Activated T-cell treated with anti-CD3 and anti-CD28 coated beads, Interleukin-2, amount 50 U/mL, for 4 hours (primary cell): Measurements from ENCODE around the gene ROR1. TPM values are rescaled to one million over a fixed set of nuclear protein-coding genes. Genes with fewer than 3 reads are reported as not detected.

Experiments used
- ATAC-seq, 2 donors: fragments of 200-7000 bp; cut with Tn5 transposase; one replicate each; pipeline ENCODE4 v1.10.0; 2021
- DNase-seq: peaks from one replicate; pipeline ENCODE4 v3.0.0-alpha.2; 2020
- H3K27me3 Mint-ChIP-seq: one replicate; pipeline ENCODE4 v1.8.0; 2021; ENCODE audit warnings: low read depth, mixed read lengths
- H3K36me3 Mint-ChIP-seq: one replicate; pipeline ENCODE4 v1.8.0; 2022; ENCODE audit warnings: mixed read lengths; ENCODE audit not compliant: insufficient read depth
- H3K4me1 Mint-ChIP-seq: one replicate; pipeline ENCODE4 v1.8.0; 2021; ENCODE audit warnings: low read depth, mixed read lengths
- H3K4me3 Mint-ChIP-seq: one replicate; pipeline ENCODE4 v1.8.0; 2021; ENCODE audit warnings: mild to moderate bottlenecking, moderate library complexity, mixed read lengths
- H3K9me3 Mint-ChIP-seq: one replicate; pipeline ENCODE4 v1.8.0; 2021; ENCODE audit warnings: mixed read lengths
- total RNA-seq, 3 donors: library from RNA; stranded (reverse); gene quantifications; one replicate each; pipeline ENCODE4 v1.2.1, GENCODE V29; 2021

The ROR1 gene
- total RNA-seq, 3 donors from 2014 or later = 0.08 to 0.38 (median 0.18) TPM

GRCh38 chr1:64004451-64005025 lies 230.7 kb downstream of the ROR1 start:
- Mint-ChIP-seq H3K4me3 (no peak overlapping the region), H3K36me3 (no peaks in the 10 kb centered on the region), H3K27me3 (peaks cover 3% of the 10 kb centered on the region), H3K4me1 (peaks cover 4% of the 10 kb centered on the region), H3K9me3 (no peaks in the 10 kb centered on the region)
- ATAC-seq (no peak), DNase-seq (no peak)

GRCh38 chr1:64005801-64006200 lies 232.0 kb downstream of the ROR1 start:
- no peaks in the 10 kb centered on the region for H3K9me3 Mint-ChIP-seq
- H3K4me3 Mint-ChIP-seq = no peak overlapping the region
- no peaks in the 10 kb centered on the region for H3K36me3 Mint-ChIP-seq
- H3K27me3 Mint-ChIP-seq = peaks cover 3% of the 10 kb centered on the region
- H3K4me1 Mint-ChIP-seq = peaks cover 4% of the 10 kb centered on the region
- DNase-seq (no peak), ATAC-seq (no peak)

GRCh38 chr1:64006276-64007051 lies 232.6 kb downstream of the ROR1 start:
- peaks cover 4% of the 10 kb centered on the region for H3K4me1 Mint-ChIP-seq
- H3K4me3 Mint-ChIP-seq = no peak overlapping the region
- peaks cover 3% of the 10 kb centered on the region for H3K27me3 Mint-ChIP-seq
- ATAC-seq (peak; percentile 58 to 73), DNase-seq (no peak)
- no peaks in the 10 kb centered on the region for H3K9me3 Mint-ChIP-seq
- no peaks in the 10 kb centered on the region for H3K36me3 Mint-ChIP-seq

- no peaks in the 10 kb centered on the region for H3K36me3 Mint-ChIP-seq
- no peak overlapping the region for H3K4me3 Mint-ChIP-seq
- no peaks in the 10 kb centered on the region for H3K9me3 Mint-ChIP-seq
- H3K27me3 Mint-ChIP-seq = no peaks in the 10 kb centered on the region
- H3K4me1 Mint-ChIP-seq = peaks cover 4% of the 10 kb centered on the region
- DNase-seq (no peak), ATAC-seq (no peak)
Measured at GRCh38 chr1:64010316-64010715, 236.5 kb downstream of the ROR1 start.

GRCh38 chr1:64013395-64013794 lies 239.6 kb downstream of the ROR1 start:
- peaks cover 3% of the 10 kb centered on the region for H3K4me1 Mint-ChIP-seq
- no peaks in the 10 kb centered on the region for H3K36me3 Mint-ChIP-seq
- H3K9me3 Mint-ChIP-seq = no peaks in the 10 kb centered on the region
- H3K27me3 Mint-ChIP-seq = no peaks in the 10 kb centered on the region
- DNase-seq = no peak
- H3K4me3 Mint-ChIP-seq = no peak overlapping the region
- no peak for ATAC-seq

GRCh38 chr1:64019818-64020217 lies 246.0 kb downstream of the ROR1 start:
- Mint-ChIP-seq H3K4me1 (peaks cover 13% of the 10 kb centered on the region), H3K9me3 (no peaks in the 10 kb centered on the region), H3K36me3 (no peaks in the 10 kb centered on the region), H3K4me3 (peak overlapping the region; percentile 6), H3K27me3 (no peaks in the 10 kb centered on the region)
- ATAC-seq = no peak
- DNase-seq = no peak

- H3K4me1 Mint-ChIP-seq = peaks cover 13% of the 10 kb centered on the region
- H3K4me3 Mint-ChIP-seq = no peak overlapping the region
- ATAC-seq = no peak
- no peak for DNase-seq
- H3K27me3 Mint-ChIP-seq = no peaks in the 10 kb centered on the region
- no peaks in the 10 kb centered on the region for H3K9me3 Mint-ChIP-seq
- H3K36me3 Mint-ChIP-seq = no peaks in the 10 kb centered on the region
Measured at GRCh38 chr1:64021066-64021465, 247.2 kb downstream of the ROR1 start.

GRCh38 chr1:64025051-64025450 lies 251.2 kb downstream of the ROR1 start:
- no peaks in the 10 kb centered on the region for H3K36me3 Mint-ChIP-seq
- ATAC-seq = no peak
- H3K4me1 Mint-ChIP-seq = peaks cover 3% of the 10 kb centered on the region
- no peaks in the 10 kb centered on the region for H3K9me3 Mint-ChIP-seq
- no peak overlapping the region for H3K4me3 Mint-ChIP-seq
- DNase-seq = no peak
- H3K27me3 Mint-ChIP-seq = peaks cover 2% of the 10 kb centered on the region

GRCh38 chr1:64029037-64029436 lies 255.2 kb downstream of the ROR1 start:
- ATAC-seq = no peak
- H3K36me3 Mint-ChIP-seq = no peaks in the 10 kb centered on the region
- H3K27me3 Mint-ChIP-seq = peaks cover 14% of the 10 kb centered on the region
- no peak for DNase-seq
- no peak overlapping the region for H3K4me3 Mint-ChIP-seq
- no peaks in the 10 kb centered on the region for H3K4me1 Mint-ChIP-seq
- H3K9me3 Mint-ChIP-seq = no peaks in the 10 kb centered on the region

- H3K9me3 Mint-ChIP-seq = no peaks in the 10 kb centered on the region
- no peak for ATAC-seq
- H3K27me3 Mint-ChIP-seq = peaks cover 15% of the 10 kb centered on the region
- no peaks in the 10 kb centered on the region for H3K36me3 Mint-ChIP-seq
- DNase-seq = no peak
- H3K4me1 Mint-ChIP-seq = no peaks in the 10 kb centered on the region
- H3K4me3 Mint-ChIP-seq = no peak overlapping the region
Measured at GRCh38 chr1:64030411-64030810, 256.6 kb downstream of the ROR1 start.

- Mint-ChIP-seq H3K36me3 (no peaks in the 10 kb centered on the region), H3K4me1 (no peaks in the 10 kb centered on the region), H3K27me3 (peaks cover 15% of the 10 kb centered on the region), H3K4me3 (no peak overlapping the region), H3K9me3 (no peaks in the 10 kb centered on the region)
- DNase-seq = no peak
- ATAC-seq = no peak
Measured at GRCh38 chr1:64031236-64031635, 257.4 kb downstream of the ROR1 start.

GRCh38 chr1:64033667-64034220 lies 259.9 kb downstream of the ROR1 start:
- Mint-ChIP-seq H3K27me3 (peaks cover 14% of the 10 kb centered on the region), H3K9me3 (no peaks in the 10 kb centered on the region), H3K4me3 (no peak overlapping the region), H3K4me1 (no peaks in the 10 kb centered on the region), H3K36me3 (no peaks in the 10 kb centered on the region)
- DNase-seq = no peak
- ATAC-seq = no peak

GRCh38 chr1:64036549-64036948 lies 262.7 kb downstream of the ROR1 start:
- no peak for DNase-seq
- Mint-ChIP-seq H3K4me1 (no peaks in the 10 kb centered on the region), H3K9me3 (no peaks in the 10 kb centered on the region), H3K27me3 (peaks cover 11% of the 10 kb centered on the region), H3K36me3 (no peaks in the 10 kb centered on the region), H3K4me3 (no peak overlapping the region)
- ATAC-seq = no peak

GRCh38 chr1:64038119-64038518 lies 264.3 kb downstream of the ROR1 start:
- Mint-ChIP-seq H3K4me1 (no peaks in the 10 kb centered on the region), H3K4me3 (no peak overlapping the region), H3K9me3 (no peaks in the 10 kb centered on the region), H3K36me3 (no peaks in the 10 kb centered on the region), H3K27me3 (peaks cover 4% of the 10 kb centered on the region)
- ATAC-seq (no peak), DNase-seq (no peak)

GRCh38 chr1:64038965-64039364 lies 265.1 kb downstream of the ROR1 start:
- DNase-seq (no peak), ATAC-seq (no peak)
- H3K36me3 Mint-ChIP-seq = no peaks in the 10 kb centered on the region
- H3K27me3 Mint-ChIP-seq = peaks cover 4% of the 10 kb centered on the region
- H3K9me3 Mint-ChIP-seq = no peaks in the 10 kb centered on the region
- H3K4me1 Mint-ChIP-seq = no peaks in the 10 kb centered on the region
- no peak overlapping the region for H3K4me3 Mint-ChIP-seq
